HG02981 (cell line): Measurements from ENCODE around the gene ARFGAP3.

Experiments used
- ATAC-seq: cut with Tn5 transposase; IDR thresholded peaks from one replicate; pipeline ENCODE4 v1.9.1; 2021; ENCODE audit warnings: mild to moderate bottlenecking, moderate library complexity; ENCODE audit not compliant: unreplicated experiment

The ARFGAP3 gene, protein sequence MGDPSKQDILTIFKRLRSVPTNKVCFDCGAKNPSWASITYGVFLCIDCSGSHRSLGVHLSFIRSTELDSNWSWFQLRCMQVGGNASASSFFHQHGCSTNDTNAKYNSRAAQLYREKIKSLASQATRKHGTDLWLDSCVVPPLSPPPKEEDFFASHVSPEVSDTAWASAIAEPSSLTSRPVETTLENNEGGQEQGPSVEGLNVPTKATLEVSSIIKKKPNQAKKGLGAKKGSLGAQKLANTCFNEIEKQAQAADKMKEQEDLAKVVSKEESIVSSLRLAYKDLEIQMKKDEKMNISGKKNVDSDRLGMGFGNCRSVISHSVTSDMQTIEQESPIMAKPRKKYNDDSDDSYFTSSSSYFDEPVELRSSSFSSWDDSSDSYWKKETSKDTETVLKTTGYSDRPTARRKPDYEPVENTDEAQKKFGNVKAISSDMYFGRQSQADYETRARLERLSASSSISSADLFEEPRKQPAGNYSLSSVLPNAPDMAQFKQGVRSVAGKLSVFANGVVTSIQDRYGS

GRCh38 chr22:42856865-42857704, at the start of gene ARFGAP3:
Gene ARFGAP3 (minus strand): TSS chr22:42857273. CDS start chr22:42857182, 91 bp downstream.
- ATAC-seq: peak; percentile 81

DNA sequence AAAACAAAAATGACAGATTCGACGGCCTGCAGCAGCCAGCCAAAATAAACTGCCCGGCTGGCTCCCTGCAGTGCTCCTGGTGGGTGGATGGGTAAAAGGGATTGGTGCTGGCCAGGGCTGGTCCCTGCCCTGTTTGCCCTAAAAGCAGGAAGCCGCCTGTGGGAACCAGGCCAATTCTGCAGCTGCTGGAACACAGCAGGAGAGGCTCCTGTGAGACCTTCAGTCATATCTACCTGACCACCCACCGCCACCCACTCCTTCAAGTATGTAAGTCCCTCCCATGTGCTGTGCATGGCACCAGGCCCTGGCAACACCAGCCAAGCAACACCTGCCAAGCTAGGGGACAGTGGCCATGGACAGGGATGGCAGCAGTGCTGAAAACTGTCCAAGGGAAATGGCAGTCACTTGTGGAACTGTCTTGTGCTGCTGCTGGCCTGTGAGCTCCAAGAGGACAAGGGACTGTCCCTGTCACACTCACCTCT, 48.7 kb upstream of the ARFGAP3 start:
- no peak for ATAC-seq

GRCh38 chr22:42905217-42905616, 48.1 kb upstream of the ARFGAP3 start:
- no peak for ATAC-seq

DNA sequence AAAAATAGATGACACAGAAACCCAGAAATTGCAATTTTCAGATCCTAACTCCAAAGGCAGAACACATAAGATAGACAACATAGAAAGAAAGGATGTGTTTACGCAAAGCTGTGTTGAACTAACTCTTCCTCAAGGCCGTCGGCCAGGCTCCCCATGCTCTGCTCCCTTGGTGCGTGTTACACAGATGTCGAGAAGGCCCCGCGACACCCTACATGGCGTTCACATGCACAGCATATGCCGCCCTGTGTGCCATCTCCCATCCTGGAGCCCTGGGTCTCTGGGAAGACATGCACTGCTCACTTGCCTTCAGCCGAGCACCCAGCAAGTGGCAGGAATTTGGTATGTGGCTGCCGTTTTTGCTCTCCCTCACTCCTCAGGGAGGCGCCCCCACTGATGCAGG, 47.0 kb upstream of the ARFGAP3 start:
- ATAC-seq: no peak

DNA sequence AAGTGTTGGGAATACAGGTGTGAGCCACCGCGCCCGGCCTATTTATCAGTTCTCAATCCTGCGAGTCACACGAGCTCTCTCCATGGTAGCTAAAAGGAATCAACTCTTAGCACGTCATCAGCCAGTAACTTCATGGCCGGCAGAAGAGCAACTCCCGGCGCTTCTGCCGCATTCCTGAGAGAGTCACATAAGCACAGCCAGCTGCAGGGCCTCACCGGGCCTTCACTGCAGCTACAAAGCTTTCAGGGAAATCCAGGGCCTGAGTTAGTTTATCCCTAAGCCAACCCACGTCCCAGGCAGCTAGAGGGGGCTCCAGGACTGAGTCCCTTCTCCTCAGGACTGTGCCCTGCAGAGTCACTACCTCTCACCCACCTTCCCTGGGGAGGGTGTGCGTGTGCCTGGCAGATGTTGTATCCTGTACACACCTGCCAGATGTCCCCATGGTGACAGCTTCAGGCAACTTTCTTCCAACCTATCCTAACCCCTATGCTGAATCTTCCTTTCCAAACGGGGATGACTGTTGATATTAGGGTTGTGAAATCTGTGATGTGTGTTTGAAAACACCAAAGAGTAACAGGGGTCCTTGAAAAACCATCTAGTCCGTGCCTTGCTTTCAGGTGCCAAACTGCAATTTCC, 45.9 kb upstream of the ARFGAP3 start:
- ATAC-seq: no peak

DNA sequence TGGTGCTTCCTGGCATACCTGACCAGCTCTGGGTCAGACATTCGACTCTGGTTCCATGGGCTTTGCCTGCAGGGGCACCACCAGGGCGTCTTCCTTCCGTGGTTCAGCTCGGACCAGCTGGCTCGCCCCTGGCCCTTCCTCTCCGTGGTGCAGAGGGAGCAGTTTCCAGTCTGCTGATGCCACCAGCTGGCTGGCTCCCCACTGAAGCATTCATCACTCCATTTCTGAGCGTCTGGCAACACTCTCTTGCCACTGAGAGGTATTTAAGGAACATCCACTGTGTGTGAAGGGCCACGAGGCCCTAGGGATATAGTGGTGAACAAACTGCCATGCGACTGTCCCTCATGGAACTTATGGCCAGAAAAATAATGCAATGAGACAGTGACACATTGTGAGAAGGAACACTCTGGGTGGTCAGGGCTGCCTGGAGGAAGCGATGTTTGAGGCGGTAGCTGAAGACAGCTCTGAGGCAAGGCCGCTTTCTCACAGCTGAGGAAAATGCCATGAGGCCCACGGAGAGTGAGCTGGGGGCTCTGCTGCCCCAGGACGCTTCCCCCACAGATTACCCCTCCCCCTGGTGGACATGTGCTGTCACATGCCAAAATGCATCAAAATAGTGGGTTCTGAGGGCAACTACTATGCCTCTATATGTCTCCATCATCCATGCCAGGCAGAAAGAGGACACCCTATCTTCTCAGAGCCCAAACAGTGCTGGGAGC, 44.9 kb upstream of the ARFGAP3 start:
- no peak for ATAC-seq

DNA sequence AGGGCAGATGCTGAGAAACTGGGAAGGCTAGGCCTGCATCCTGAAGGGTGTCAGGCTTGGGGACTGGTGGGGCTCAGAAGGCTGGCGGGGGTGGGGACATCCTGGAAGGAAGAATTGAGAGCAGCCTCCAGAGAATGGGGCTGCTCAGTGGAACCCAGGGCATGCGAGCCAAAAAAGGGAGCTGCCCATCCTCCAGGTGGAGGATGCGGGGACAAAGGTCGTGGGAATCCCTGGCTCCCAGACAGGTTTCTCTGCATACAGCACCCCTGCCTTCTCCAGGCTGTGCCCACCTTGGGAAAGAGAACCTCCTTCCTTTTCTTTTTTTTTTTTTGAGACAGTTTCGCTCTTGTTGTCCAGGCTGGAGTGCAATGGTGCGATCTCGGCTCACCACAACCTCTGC, 40.9 kb upstream of the ARFGAP3 start:
- ATAC-seq: no peak

- no peak for ATAC-seq
Measured at GRCh38 chr22:42895541-42895981, 38.5 kb upstream of the ARFGAP3 start.

GRCh38 chr22:42895087-42895486, 38.0 kb upstream of the ARFGAP3 start:
- ATAC-seq: no peak

DNA sequence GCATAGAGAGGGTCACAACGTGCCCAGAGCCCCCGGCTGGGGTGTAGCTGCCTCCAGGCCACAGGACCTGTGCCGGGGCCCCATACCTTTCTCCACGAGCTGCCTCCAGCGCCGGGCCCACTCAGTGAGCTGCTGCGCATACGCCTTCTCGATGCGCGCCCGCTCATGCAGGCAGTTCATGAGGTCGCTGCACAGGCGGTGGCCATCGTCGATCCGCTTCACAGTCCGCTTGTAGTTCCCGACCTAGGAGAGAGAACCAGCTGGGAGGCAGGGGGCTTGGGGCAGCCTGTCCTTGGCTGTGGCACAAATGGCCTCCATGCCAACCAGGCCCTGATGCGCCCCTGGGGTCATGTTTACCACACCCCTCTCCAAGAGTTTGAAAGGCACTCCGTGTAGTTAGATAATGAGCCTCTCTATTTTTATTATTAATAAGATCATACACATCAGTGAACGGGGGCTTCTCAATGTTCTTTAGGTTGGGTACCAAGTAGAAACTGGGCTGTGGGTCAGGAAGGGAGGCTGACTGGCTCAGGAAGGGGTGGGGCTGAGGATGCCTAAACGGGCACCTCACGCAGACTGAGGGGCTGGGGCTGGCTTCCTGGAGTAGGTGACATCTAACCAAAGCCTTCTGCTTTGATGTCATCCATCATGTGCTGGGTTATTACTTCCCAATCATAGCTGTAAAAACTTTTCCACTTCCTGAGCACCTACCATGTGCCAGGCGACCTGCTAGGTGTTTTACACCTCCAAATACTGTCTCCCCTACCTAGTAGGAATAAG, 36.5 kb upstream of the ARFGAP3 start:
- ATAC-seq: no peak

DNA sequence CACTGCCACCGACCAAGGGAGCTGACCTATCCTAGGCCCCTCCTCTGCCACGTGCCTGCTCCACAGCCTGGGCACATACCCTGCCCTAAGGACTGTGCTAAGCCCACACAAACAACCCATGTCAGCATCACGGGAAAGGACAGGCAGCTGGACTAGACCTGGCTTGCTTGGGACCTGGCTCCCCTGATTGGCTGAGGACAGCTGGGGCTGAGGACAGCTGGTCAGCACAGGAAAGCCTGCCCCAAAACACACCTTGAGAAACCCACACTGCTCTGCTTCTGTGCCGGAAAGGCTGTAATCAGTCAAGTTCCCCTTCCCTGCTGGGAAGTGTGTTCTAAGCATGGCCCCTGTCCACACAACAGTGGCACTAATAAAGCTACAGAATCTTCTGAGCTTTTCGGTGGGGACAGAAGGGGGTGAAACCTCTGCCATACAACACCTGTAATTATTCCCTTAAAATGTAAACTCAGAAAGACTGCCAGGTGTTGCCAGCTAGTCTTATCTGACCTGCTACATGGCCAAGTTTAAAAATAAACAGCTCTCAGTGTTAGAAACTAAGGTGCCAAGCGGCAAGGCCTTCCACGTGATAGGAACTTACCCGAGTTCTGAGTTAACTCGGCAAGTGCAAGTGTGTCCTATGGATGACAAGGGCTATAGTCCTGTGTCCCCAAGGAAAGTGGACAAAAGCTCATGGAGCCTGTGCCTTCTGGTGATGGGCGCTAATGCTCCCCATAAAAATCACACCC, 35.7 kb upstream of the ARFGAP3 start:
- ATAC-seq: no peak

DNA sequence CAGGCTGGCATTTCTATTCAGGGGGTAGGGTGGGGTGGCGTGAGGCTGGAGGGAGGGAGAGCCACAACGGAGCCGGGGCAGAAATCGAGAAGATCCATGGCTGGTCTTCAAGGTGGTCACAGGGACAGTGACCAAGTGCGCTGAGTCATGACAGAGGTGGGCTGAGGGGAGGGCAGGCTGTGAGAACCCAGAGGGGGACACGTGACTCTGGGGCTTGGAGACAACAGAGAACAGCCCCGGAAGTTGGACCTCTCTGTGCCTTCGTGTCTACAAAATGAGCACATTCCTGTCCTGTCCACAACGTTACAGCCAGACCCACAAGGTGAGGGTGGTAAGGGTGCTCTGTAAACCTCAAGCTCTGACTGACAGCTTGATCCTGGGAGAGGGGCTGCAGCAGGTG, 35.1 kb upstream of the ARFGAP3 start:
- ATAC-seq: no peak

GRCh38 chr22:42891696-42892095, 34.6 kb upstream of the ARFGAP3 start:
- no peak for ATAC-seq

GRCh38 chr22:42891008-42891407, 33.9 kb upstream of the ARFGAP3 start:
- ATAC-seq: no peak

- no peak for ATAC-seq
Measured at GRCh38 chr22:42889304-42889703, 32.2 kb upstream of the ARFGAP3 start.

GRCh38 chr22:42887523-42888507, 30.7 kb upstream of the ARFGAP3 start:
- ATAC-seq: no peak

GRCh38 chr22:42887120-42887519, 30.0 kb upstream of the ARFGAP3 start:
- ATAC-seq: no peak

DNA sequence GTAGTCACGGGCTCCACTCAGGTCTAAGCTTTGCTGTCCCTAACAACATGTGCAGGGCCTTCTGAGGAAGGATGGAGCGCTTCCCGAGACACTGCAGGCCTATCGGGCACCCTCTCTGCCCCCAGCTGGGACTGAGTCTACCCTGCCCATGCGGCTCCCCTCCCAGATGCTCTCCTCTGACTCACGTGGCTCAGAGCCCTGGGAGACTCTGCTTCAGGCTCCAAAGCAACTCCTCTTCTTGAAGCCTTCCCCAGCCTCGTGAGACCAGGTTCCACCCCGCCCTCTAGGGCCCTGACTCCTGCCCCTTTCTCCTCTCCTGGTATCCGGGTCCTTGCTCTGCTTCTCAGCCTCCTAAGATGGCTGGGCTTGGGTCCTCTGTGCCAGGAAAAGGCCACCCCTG, 28.4 kb upstream of the ARFGAP3 start:
- no peak for ATAC-seq
